ENCODE data around the gene CCDC57. TPM values are rescaled to one million over a fixed set of nuclear protein-coding genes. Genes with fewer than 3 reads are reported as not detected.

Gene CCDC57
- total RNA-seq, 1 experiment from 2014 or later = 69.9 TPM

DNA sequence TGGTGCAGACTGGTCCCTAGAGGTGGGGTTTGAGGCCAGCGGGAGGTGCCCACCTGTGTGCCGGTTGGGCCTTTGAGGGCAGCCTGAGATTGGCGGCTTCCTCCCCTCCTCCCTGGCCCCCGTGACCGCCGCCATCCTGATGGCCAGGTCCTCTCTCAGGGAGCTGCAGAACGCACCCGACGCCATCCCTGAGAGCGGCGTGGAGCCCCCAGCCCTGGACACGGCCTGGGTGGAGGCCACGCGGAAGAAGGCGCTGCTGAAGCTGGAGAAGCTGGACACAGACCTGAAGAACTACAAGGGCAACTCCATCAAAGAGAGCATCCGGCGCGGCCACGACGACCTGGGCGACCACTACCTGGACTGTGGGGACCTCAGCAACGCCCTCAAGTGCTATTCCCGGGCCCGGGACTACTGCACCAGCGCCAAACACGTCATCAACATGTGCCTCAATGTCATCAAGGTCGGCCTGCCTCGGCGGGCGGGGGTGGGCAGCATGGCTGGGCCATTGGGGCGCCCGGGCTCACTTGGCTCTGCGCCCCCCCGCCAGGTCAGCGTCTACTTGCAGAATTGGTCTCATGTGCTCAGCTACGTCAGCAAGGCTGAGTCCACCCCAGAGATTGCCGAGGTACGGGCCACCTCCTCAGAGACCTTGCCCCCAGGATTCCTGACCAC, 158.2 kb downstream of the CCDC57 start:
- no peaks in the 10 kb centered on the region for H3K9me3 Mint-ChIP-seq (ENCODE audit: low read depth, unreplicated experiment)
- intact Hi-C loops (cut with micrococcal nuclease; ENCODE audit: unreplicated experiment) = no loop called here

DNA sequence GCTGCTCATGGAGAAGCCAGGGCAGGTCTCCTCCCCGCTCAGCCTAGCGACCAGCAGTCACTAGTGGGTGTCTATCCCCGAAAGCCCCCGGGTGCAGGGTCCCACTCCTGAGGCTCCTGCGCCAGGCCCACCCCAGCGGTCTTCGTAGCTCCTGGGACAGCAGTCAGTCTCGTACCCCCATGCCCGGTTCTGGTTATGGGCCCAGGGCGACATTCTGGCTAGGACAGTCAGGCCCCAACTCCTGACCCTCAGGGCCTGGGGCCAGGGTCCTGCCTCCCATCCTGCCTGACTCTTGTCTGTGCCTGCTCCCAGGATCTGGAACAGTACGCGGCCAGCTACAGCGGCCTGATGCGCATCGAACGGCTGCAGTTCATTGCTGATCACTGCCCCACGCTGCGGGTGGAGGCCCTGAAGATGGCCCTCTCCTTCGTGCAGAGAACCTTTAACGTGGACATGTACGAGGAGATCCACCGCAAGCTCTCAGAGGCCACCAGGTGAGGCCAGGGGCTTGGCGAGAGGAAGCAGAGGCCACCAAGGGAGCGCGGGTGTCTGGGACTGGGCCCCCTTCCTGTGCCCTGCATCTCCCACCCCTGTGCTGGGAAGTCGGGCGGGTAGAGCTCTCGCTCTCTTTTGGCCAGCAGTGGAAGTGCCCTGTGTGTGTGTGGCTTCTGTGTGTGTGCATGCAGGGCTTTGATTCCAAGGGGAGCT, 158.9 kb downstream of the CCDC57 start:
- CTCF ChIA-PET = no interaction called here
- no peak for DNase-seq
- Mint-ChIP-seq H3K27me3 (ENCODE audit: unreplicated experiment) (no peaks in the 10 kb centered on the region), H3K36me3 (ENCODE audit: insufficient read depth, unreplicated experiment) (peaks cover 77% of the 10 kb centered on the region), H3K4me1 (ENCODE audit: low read depth, unreplicated experiment) (no peaks in the 10 kb centered on the region), H3K4me3 (ENCODE audit: low read depth, unreplicated experiment) (peak overlapping the region; percentile 80), H3K27ac (ENCODE audit: unreplicated experiment) (no peak overlapping the region), H3K9me3 (ENCODE audit: low read depth, unreplicated experiment) (no peaks in the 10 kb centered on the region)
- intact Hi-C loops (cut with micrococcal nuclease; ENCODE audit: unreplicated experiment) = no loop called here
- TF ChIP-seq, protein P1, sequence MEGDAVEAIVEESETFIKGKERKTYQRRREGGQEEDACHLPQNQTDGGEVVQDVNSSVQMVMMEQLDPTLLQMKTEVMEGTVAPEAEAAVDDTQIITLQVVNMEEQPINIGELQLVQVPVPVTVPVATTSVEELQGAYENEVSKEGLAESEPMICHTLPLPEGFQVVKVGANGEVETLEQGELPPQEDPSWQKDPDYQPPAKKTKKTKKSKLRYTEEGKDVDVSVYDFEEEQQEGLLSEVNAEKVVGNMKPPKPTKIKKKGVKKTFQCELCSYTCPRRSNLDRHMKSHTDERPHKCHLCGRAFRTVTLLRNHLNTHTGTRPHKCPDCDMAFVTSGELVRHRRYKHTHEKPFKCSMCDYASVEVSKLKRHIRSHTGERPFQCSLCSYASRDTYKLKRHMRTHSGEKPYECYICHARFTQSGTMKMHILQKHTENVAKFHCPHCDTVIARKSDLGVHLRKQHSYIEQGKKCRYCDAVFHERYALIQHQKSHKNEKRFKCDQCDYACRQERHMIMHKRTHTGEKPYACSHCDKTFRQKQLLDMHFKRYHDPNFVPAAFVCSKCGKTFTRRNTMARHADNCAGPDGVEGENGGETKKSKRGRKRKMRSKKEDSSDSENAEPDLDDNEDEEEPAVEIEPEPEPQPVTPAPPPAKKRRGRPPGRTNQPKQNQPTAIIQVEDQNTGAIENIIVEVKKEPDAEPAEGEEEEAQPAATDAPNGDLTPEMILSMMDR (IDR thresholded peaks at IDR 0.05; ENCODE audit: unreplicated experiment) = no peak
- no TSS peak for BruUV-seq (replicated peaks)

More for the DNA sequence above, 158.2 kb downstream of the CCDC57 start:
- H3K36me3 Mint-ChIP-seq (ENCODE audit: insufficient read depth, unreplicated experiment) = peaks cover 78% of the 10 kb centered on the region
- no peak overlapping the region for H3K27ac Mint-ChIP-seq (ENCODE audit: unreplicated experiment)
- H3K4me3 Mint-ChIP-seq (ENCODE audit: low read depth, unreplicated experiment) = no peak overlapping the region
- no peaks in the 10 kb centered on the region for H3K27me3 Mint-ChIP-seq (ENCODE audit: unreplicated experiment)
- no TSS peak for BruUV-seq (replicated peaks)
- TF ChIP-seq, protein P1 (IDR thresholded peaks at IDR 0.05; ENCODE audit: unreplicated experiment) = no peak
- no peak for DNase-seq
- CTCF ChIA-PET = no interaction called here
- no peaks in the 10 kb centered on the region for H3K4me1 Mint-ChIP-seq (ENCODE audit: low read depth, unreplicated experiment)

DNA sequence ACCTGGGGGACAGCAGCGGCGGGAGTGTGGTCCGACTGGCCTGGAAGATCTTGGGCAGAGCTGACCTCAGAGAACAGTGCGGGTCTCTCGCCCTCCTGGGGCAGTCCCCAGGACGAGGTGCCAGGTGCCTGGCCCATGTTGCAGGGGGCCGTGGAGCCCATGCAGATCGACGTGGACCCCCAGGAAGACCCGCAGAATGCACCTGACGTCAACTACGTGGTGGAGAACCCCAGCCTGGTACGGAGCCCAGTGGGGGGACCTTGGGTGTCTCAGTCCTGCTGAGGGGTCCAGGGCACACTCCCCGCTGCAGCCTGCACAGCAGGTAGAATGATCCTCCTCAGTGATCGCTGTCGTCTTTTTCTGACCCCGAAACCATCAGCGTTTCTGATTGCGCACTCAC, 159.5 kb downstream of the CCDC57 start:
- Mint-ChIP-seq H3K36me3 (ENCODE audit: insufficient read depth, unreplicated experiment) (peaks cover 73% of the 10 kb centered on the region), H3K4me3 (ENCODE audit: low read depth, unreplicated experiment) (peak overlapping the region; percentile 80), H3K9me3 (ENCODE audit: low read depth, unreplicated experiment) (no peaks in the 10 kb centered on the region), H3K4me1 (ENCODE audit: low read depth, unreplicated experiment) (no peaks in the 10 kb centered on the region), H3K27ac (ENCODE audit: unreplicated experiment) (no peak overlapping the region), H3K27me3 (ENCODE audit: unreplicated experiment) (no peaks in the 10 kb centered on the region)
- BruUV-seq (replicated peaks) = no TSS peak
- no peak for DNase-seq
- TF ChIP-seq, protein P1 (IDR thresholded peaks at IDR 0.05; ENCODE audit: unreplicated experiment) = no peak
- CTCF ChIA-PET = no interaction called here
- intact Hi-C loops (cut with micrococcal nuclease; ENCODE audit: unreplicated experiment) = no loop called here

DNA sequence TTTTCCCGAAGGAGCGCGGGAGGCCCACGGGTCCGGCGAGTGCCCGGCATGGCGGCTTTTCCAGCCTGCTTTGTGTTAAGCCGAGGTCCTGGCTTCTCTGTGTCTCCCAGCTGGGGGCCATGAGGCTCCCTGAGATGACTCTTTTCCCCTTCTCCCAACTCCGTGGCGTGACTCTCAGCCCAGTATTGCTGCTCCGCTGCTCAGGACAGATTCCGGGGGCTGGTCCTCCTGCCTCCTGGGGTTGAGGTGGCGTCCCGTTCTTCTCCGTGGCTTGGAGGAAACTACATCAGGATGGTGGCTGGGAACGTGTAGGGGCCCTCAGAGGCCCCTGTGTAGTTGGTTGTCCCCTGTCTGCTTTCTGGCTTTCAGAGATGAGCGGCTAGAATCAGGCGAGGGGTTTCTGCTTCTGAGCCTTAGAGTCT, 160.0 kb downstream of the CCDC57 start:
- Mint-ChIP-seq H3K27me3 (ENCODE audit: unreplicated experiment) (no peaks in the 10 kb centered on the region), H3K9me3 (ENCODE audit: low read depth, unreplicated experiment) (no peaks in the 10 kb centered on the region), H3K4me3 (ENCODE audit: low read depth, unreplicated experiment) (peak overlapping the region; percentile 80), H3K27ac (ENCODE audit: unreplicated experiment) (no peak overlapping the region), H3K36me3 (ENCODE audit: insufficient read depth, unreplicated experiment) (peaks cover 71% of the 10 kb centered on the region), H3K4me1 (ENCODE audit: low read depth, unreplicated experiment) (no peaks in the 10 kb centered on the region)
- TF ChIP-seq, protein P1 (IDR thresholded peaks at IDR 0.05; ENCODE audit: unreplicated experiment) = no peak
- CTCF ChIA-PET = interaction anchor here (0.7 to 1.1 kb wide), 2 partner anchors 15 to 33 kb away, joined by 3 to 4 read pairs; partner anchors contain the start of gene DCXR
- no peak for DNase-seq
- intact Hi-C loops (cut with micrococcal nuclease; ENCODE audit: unreplicated experiment) = no loop called here
- no TSS peak for BruUV-seq (replicated peaks)

All from Calu3 (cell line).